ENCODE data around the gene XPO5. TPM values are rescaled to one million over a fixed set of nuclear protein-coding genes. Genes with fewer than 3 reads are reported as not detected.
A peak's percentile ranks its signal among the peaks of the same experiment; 100 is the strongest.

XPO5 gene
- total RNA-seq, 2 experiments from 2014 or later, result 119 to 121 TPM

- no peak overlapping the region for H3K4me3 Mint-ChIP-seq
Observed at GRCh38 chr6:43516367-43516696, 59.5 kb downstream of the XPO5 start.

DNA sequence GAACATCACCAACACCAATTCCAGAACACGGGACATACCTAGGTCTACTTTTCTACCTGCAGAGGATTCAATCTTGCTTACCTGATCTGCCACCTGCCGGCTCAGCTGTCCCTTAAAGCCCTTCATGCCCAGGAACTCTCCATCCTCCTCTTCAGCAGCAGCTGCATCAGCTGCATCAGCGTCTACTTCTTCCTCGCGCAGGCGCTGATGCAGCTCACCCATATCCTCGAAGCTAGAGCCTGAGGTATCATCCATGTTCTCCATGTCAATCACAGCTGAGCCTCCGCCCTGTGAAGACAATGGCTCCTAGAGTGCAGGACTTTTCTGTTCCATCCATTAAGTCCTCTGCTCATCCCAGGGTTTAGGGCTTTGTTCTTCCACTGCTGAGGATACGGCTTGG lies 60.0 kb downstream of the XPO5 start:
- Mint-ChIP-seq H3K36me3 (peaks cover 10% of the 10 kb centered on the region), H3K4me3 (no peak overlapping the region), H3K27ac (no peak overlapping the region), H3K9me3 (no peaks in the 10 kb centered on the region), H3K27me3 (no peaks in the 10 kb centered on the region), H3K4me1 (peaks cover 26% of the 10 kb centered on the region)
- DNase-seq, result no peak

More at GRCh38 chr6:43516367-43516696, 59.5 kb downstream of the XPO5 start:
- no peak for DNase-seq
- H3K4me1 Mint-ChIP-seq, result peaks cover 26% of the 10 kb centered on the region
- peaks cover 13% of the 10 kb centered on the region for H3K36me3 Mint-ChIP-seq
- no peaks in the 10 kb centered on the region for H3K9me3 Mint-ChIP-seq
- H3K27ac Mint-ChIP-seq, result no peak overlapping the region
- H3K27me3 Mint-ChIP-seq, result no peaks in the 10 kb centered on the region

- Mint-ChIP-seq H3K36me3 (peaks cover 10% of the 10 kb centered on the region), H3K4me3 (no peak overlapping the region), H3K27me3 (peaks cover 21% of the 10 kb centered on the region), H3K4me1 (peaks cover 22% of the 10 kb centered on the region), H3K9me3 (no peaks in the 10 kb centered on the region), H3K27ac (no peak overlapping the region)
- DNase-seq, result no peak
Observed at GRCh38 chr6:43511824-43512415, 63.9 kb downstream of the XPO5 start.

GRCh38 chr6:43510827-43511163 lies 65.0 kb downstream of the XPO5 start:
- Mint-ChIP-seq H3K36me3 (peaks cover 13% of the 10 kb centered on the region), H3K9me3 (no peaks in the 10 kb centered on the region), H3K27ac (no peak overlapping the region), H3K27me3 (peaks cover 21% of the 10 kb centered on the region), H3K4me3 (peak overlapping the region; percentile 62), H3K4me1 (peaks cover 18% of the 10 kb centered on the region)
- no peak for DNase-seq

- peaks cover 21% of the 10 kb centered on the region for H3K27me3 Mint-ChIP-seq
- H3K4me1 Mint-ChIP-seq, result peaks cover 15% of the 10 kb centered on the region
- H3K27ac Mint-ChIP-seq, result no peak within 1 kb of the TSS
- H3K36me3 Mint-ChIP-seq, result peaks cover 12% of the 10 kb centered on the region
- peak within 1 kb of the TSS; percentile 69 for H3K4me3 Mint-ChIP-seq
- no peaks in the 10 kb centered on the region for H3K9me3 Mint-ChIP-seq
- peak; percentile 86 for DNase-seq
Observed at GRCh38 chr6:43509984-43510826, 65.6 kb downstream of the XPO5 start, which contains the start of gene LRRC73. LRRC73 (minus strand) TSS chr6:43510346; CDS start chr6:43509785, 561 bp downstream.

GRCh38 chr6:43509142-43509983 lies 66.5 kb downstream of the XPO5 start:
- H3K36me3 Mint-ChIP-seq, result peaks cover 9% of the 10 kb centered on the region
- H3K4me3 Mint-ChIP-seq, result peak overlapping the region; percentile 69
- no peaks in the 10 kb centered on the region for H3K9me3 Mint-ChIP-seq
- H3K27ac Mint-ChIP-seq, result no peak overlapping the region
- peaks cover 21% of the 10 kb centered on the region for H3K27me3 Mint-ChIP-seq
- H3K4me1 Mint-ChIP-seq, result peaks cover 8% of the 10 kb centered on the region
- DNase-seq, result no peak

DNA sequence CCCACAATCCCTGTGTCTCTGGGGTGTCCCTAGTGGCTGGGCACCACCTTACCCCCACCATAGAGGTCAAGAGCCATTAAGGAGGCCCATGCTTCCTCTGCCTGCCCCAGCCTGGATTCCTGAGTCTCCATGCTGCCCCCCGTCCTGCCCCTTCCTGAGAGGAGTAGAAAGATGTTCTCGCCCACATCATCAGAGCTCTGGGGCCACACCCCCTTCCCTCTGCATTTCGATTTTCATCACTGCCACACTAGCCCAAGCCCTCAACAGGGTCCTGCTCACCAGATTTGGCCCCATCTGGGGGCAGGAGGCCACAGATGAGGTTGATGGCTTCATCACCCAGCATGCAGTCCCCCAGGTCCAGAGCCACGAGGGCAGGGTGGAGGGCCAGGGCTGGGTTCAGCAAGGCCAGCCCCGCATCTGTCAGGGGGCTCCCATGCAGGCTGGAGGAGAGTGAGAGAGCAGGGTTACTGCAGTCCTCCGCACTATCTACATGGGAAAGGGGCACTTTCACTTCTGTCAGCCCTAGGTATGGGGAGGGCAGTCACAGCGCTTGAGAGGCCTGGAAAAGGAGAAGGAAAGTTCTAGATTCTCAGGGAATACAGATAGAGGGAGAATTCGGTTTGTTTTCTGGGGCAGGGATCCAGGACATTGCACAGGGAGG lies 67.2 kb downstream of the XPO5 start:
- peaks cover 21% of the 10 kb centered on the region for H3K27me3 Mint-ChIP-seq
- H3K27ac Mint-ChIP-seq, result no peak overlapping the region
- no peak for DNase-seq
- H3K4me1 Mint-ChIP-seq, result peaks cover 5% of the 10 kb centered on the region
- peak overlapping the region; percentile 60 for H3K4me3 Mint-ChIP-seq
- peaks cover 8% of the 10 kb centered on the region for H3K36me3 Mint-ChIP-seq
- H3K9me3 Mint-ChIP-seq, result no peaks in the 10 kb centered on the region

GRCh38 chr6:43506667-43507471 lies 69.0 kb downstream of the XPO5 start:
- Mint-ChIP-seq H3K27ac (no peak overlapping the region), H3K4me1 (peaks cover 3% of the 10 kb centered on the region), H3K4me3 (no peak overlapping the region), H3K36me3 (peaks cover 5% of the 10 kb centered on the region), H3K9me3 (no peaks in the 10 kb centered on the region), H3K27me3 (peaks cover 21% of the 10 kb centered on the region)
- peak; percentile 76 for DNase-seq

GRCh38 chr6:43506171-43506570 lies 69.7 kb downstream of the XPO5 start:
- Mint-ChIP-seq H3K27ac (no peak overlapping the region), H3K27me3 (peaks cover 21% of the 10 kb centered on the region), H3K4me3 (no peak overlapping the region), H3K9me3 (no peaks in the 10 kb centered on the region), H3K4me1 (peaks cover 3% of the 10 kb centered on the region), H3K36me3 (peaks cover 5% of the 10 kb centered on the region)
- DNase-seq, result no peak

DNA sequence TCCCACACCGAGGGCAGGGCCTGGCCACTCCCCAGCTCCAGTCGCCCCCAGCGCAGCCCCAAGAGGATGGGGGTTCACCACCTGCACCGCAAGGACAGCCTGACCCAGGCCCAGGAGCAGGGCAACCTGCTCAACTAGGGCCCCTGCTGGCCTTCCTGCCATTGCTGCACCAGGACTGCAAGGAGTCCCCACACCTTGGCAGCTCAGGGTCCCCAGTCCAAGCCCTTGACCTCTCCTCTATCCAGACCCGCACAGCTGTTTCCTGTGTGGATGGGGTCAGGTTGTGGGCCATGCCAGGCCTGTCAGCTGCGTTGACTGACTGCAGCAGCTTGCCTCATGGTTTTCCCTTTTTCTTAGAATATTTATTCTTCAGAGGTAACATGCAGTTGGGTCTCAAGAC lies 70.1 kb downstream of the XPO5 start:
- no peak for DNase-seq
- Mint-ChIP-seq H3K9me3 (no peaks in the 10 kb centered on the region), H3K4me3 (no peak overlapping the region), H3K27me3 (peaks cover 21% of the 10 kb centered on the region), H3K36me3 (peaks cover 3% of the 10 kb centered on the region), H3K27ac (no peak overlapping the region), H3K4me1 (peaks cover 3% of the 10 kb centered on the region)

- peaks cover 21% of the 10 kb centered on the region for H3K27me3 Mint-ChIP-seq
- H3K9me3 Mint-ChIP-seq, result no peaks in the 10 kb centered on the region
- H3K4me3 Mint-ChIP-seq, result no peak overlapping the region
- H3K36me3 Mint-ChIP-seq, result peaks cover 3% of the 10 kb centered on the region
- peak overlapping the region; percentile 11 for H3K27ac Mint-ChIP-seq
- DNase-seq, result no peak
- H3K4me1 Mint-ChIP-seq, result peaks cover 3% of the 10 kb centered on the region
Observed at GRCh38 chr6:43504756-43505593, 70.9 kb downstream of the XPO5 start.

GRCh38 chr6:43503443-43503842 lies 72.4 kb downstream of the XPO5 start:
- Mint-ChIP-seq H3K4me1 (no peaks in the 10 kb centered on the region), H3K36me3 (peaks cover 3% of the 10 kb centered on the region), H3K27me3 (peaks cover 11% of the 10 kb centered on the region), H3K4me3 (no peak overlapping the region), H3K9me3 (no peaks in the 10 kb centered on the region), H3K27ac (peak overlapping the region; percentile 44)
- DNase-seq, result no peak

DNA sequence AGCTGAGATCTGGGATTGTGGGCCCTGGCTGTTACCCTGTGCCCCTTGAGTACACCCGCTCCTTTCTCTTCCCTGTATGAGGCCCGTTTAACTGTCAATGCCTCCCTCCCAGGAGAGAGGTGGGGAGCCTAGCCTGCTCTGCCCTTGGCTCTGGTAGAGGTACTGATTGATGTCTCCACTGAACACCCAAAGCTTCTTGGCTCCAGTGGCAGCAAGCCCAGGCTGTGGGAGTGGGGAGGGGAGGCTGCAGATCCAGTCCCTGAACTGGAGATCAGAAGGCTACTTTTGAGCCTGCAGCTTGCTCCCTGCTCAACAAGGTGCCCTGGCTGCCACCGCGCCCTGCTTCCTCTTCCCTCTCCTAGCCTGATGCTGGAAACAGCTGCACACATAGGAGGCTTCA lies 73.2 kb downstream of the XPO5 start:
- Mint-ChIP-seq H3K9me3 (no peaks in the 10 kb centered on the region), H3K4me1 (no peaks in the 10 kb centered on the region)

More for the DNA sequence above, 73.2 kb downstream of the XPO5 start:
- Mint-ChIP-seq H3K27ac (no peak overlapping the region), H3K4me3 (no peak overlapping the region), H3K36me3 (peaks cover 3% of the 10 kb centered on the region), H3K27me3 (peaks cover 3% of the 10 kb centered on the region)
- no peak for DNase-seq
